ENCODE measurements around the gene GALNT8.

The GALNT8 gene

DNA sequence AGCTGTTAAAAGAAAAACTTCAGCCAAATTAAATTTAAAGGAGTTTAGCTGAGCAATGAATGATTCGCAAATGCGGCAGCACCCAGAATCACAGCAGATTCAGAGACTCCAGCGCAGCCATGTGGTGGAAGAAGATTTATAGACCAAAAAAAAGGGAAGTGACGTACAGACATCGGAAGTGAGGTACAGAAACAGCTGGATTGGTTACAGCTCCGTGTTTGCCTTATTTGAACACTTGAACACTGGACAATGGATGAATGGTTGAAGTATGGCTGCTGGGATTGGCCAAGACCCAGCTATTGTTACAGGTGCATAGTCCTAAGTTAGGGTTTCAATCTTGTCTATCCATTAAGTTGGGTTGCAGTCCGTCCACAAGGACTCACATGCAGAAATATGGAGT lies 42.6 kb downstream of the GALNT8 start:
- H3K4me1 ChIP-seq (ENCODE audit: insufficient read depth, low read length), result no peaks in the 10 kb centered on the region; the same call in 1 of the 2 replicates
- H3K27me3 ChIP-seq (ENCODE audit: insufficient read depth, low read length, poor library complexity), result peaks cover 16% of the 10 kb centered on the region
- DNase-seq (no peak), ATAC-seq (ENCODE audit: insufficient read depth, low read depth) (no peak)
- H2AFZ ChIP-seq (ENCODE audit: low read depth, low read length), result no peak overlapping the region
- H3K9ac ChIP-seq (ENCODE audit: low read depth, low read length), result no peak overlapping the region
- TF ChIP-seq, protein P1, sequence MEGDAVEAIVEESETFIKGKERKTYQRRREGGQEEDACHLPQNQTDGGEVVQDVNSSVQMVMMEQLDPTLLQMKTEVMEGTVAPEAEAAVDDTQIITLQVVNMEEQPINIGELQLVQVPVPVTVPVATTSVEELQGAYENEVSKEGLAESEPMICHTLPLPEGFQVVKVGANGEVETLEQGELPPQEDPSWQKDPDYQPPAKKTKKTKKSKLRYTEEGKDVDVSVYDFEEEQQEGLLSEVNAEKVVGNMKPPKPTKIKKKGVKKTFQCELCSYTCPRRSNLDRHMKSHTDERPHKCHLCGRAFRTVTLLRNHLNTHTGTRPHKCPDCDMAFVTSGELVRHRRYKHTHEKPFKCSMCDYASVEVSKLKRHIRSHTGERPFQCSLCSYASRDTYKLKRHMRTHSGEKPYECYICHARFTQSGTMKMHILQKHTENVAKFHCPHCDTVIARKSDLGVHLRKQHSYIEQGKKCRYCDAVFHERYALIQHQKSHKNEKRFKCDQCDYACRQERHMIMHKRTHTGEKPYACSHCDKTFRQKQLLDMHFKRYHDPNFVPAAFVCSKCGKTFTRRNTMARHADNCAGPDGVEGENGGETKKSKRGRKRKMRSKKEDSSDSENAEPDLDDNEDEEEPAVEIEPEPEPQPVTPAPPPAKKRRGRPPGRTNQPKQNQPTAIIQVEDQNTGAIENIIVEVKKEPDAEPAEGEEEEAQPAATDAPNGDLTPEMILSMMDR (IDR thresholded peaks at IDR 0.05; ENCODE audit: borderline replicate concordance, extremely low read depth, low read length, poor library complexity, severe bottlenecking), result no peak
- TF ChIP-seq EZH2 (IDR thresholded peaks at IDR 0.05; ENCODE audit: borderline replicate concordance, low read depth, low read length, severe bottlenecking), result no peak
- no peaks in the 10 kb centered on the region for H3K9me3 ChIP-seq (ENCODE audit: insufficient read depth, low read length, severe bottlenecking)
- H3K36me3 ChIP-seq (ENCODE audit: insufficient read depth, low read length), result no peaks in the 10 kb centered on the region
- H3K4me3 ChIP-seq (ENCODE audit: low read depth in 1 of 2, low read length in 2 of 2), result no peak overlapping the region
- no peaks in the 10 kb centered on the region for H3K79me2 ChIP-seq (ENCODE audit: insufficient read depth, low read length)
- no peak overlapping the region for H3K27ac ChIP-seq (ENCODE audit: low read length)
- H4K20me1 ChIP-seq (ENCODE audit: insufficient read depth, low read length), result no peaks in the 10 kb centered on the region
- no peak overlapping the region for H3K4me2 ChIP-seq (ENCODE audit: insufficient read depth, low read length)

DNA sequence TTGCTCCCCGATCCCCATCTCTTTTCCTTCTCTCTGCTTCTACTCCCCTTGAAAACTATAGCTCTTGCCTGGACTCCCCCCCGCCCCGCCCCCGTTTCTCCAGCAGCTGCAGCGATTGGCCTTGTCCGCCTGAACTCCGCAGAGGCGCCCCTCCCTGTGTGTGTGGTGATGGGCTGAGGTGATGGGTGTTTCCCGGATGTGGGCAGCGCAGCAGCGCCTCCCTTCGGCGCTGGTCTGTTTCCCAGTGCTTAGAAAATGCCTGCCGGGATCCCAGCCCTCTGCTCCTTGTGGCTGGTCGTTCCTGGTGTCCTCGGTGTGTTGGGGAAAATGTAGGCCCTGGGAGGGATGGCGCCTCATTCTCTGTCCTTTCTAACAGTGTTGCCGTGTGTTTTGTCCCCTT lies 43.3 kb downstream of the GALNT8 start:
- DNase-seq (peak; percentile 63), ATAC-seq (ENCODE audit: insufficient read depth, low read depth) (peak; percentile 73)
- H3K9ac ChIP-seq (ENCODE audit: low read depth, low read length), result no peak overlapping the region
- H3K36me3 ChIP-seq (ENCODE audit: insufficient read depth, low read length), result no peaks in the 10 kb centered on the region
- no peak overlapping the region for H3K4me3 ChIP-seq (ENCODE audit: low read depth in 1 of 2, low read length in 2 of 2)
- no peak overlapping the region for H3K4me2 ChIP-seq (ENCODE audit: insufficient read depth, low read length)
- no peak overlapping the region for H3K27ac ChIP-seq (ENCODE audit: low read length)
- H3K27me3 ChIP-seq (ENCODE audit: insufficient read depth, low read length, poor library complexity), result peaks cover 16% of the 10 kb centered on the region
- H2AFZ ChIP-seq (ENCODE audit: low read depth, low read length), result no peak overlapping the region
- no peaks in the 10 kb centered on the region; the same call in 1 of the 2 replicates for H3K4me1 ChIP-seq (ENCODE audit: insufficient read depth, low read length)
- TF ChIP-seq EZH2 (IDR thresholded peaks at IDR 0.05; ENCODE audit: borderline replicate concordance, low read depth, low read length, severe bottlenecking), result no peak
- TF ChIP-seq, protein P1 (IDR thresholded peaks at IDR 0.05; ENCODE audit: borderline replicate concordance, extremely low read depth, low read length, poor library complexity, severe bottlenecking), result peak; percentile 45
- no peaks in the 10 kb centered on the region for H4K20me1 ChIP-seq (ENCODE audit: insufficient read depth, low read length)
- H3K9me3 ChIP-seq (ENCODE audit: insufficient read depth, low read length, severe bottlenecking), result no peaks in the 10 kb centered on the region
- no peaks in the 10 kb centered on the region for H3K79me2 ChIP-seq (ENCODE audit: insufficient read depth, low read length)

DNA sequence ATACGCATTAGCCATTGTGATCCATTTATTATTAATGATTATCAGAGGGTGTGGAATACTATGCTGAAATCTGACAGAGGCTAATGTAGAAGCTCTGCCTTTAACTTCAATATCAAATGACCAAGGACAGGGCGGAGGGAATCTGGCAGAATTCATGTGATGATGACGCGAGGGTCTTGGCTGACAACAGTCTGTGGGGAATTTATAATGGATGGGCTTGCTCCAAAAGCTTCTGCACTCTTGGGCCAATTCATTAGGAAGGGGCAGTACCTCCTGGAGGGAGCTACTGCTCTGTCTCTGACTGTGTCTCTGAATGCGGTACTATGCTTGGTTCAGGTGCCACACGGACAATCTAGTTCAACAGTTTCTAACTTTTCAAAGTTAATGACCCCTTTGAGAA lies 46.2 kb downstream of the GALNT8 start:
- Histone ChIP-seq H3K79me2 (ENCODE audit: insufficient read depth, low read length) (no peaks in the 10 kb centered on the region), H2AFZ (ENCODE audit: low read depth, low read length) (no peak overlapping the region), H4K20me1 (ENCODE audit: insufficient read depth, low read length) (no peaks in the 10 kb centered on the region), H3K27me3 (ENCODE audit: insufficient read depth, low read length, poor library complexity) (peaks cover 10% of the 10 kb centered on the region), H3K36me3 (ENCODE audit: insufficient read depth, low read length) (no peaks in the 10 kb centered on the region), H3K9ac (ENCODE audit: low read depth, low read length) (no peak overlapping the region), H3K4me3 (ENCODE audit: low read depth in 1 of 2, low read length in 2 of 2) (no peak overlapping the region), H3K9me3 (ENCODE audit: insufficient read depth, low read length, severe bottlenecking) (no peaks in the 10 kb centered on the region), H3K4me1 (ENCODE audit: insufficient read depth, low read length) (no peaks in the 10 kb centered on the region; the same call in 1 of the 2 replicates), H3K4me2 (ENCODE audit: insufficient read depth, low read length) (no peak overlapping the region), H3K27ac (ENCODE audit: low read length) (no peak overlapping the region)
- no peak for ATAC-seq (ENCODE audit: insufficient read depth, low read depth)
- DNase-seq, result no peak
- TF ChIP-seq EZH2 (IDR thresholded peaks at IDR 0.05; ENCODE audit: borderline replicate concordance, low read depth, low read length, severe bottlenecking), result no peak
- TF ChIP-seq, protein P1 (IDR thresholded peaks at IDR 0.05; ENCODE audit: borderline replicate concordance, extremely low read depth, low read length, poor library complexity, severe bottlenecking), result no peak

DNA sequence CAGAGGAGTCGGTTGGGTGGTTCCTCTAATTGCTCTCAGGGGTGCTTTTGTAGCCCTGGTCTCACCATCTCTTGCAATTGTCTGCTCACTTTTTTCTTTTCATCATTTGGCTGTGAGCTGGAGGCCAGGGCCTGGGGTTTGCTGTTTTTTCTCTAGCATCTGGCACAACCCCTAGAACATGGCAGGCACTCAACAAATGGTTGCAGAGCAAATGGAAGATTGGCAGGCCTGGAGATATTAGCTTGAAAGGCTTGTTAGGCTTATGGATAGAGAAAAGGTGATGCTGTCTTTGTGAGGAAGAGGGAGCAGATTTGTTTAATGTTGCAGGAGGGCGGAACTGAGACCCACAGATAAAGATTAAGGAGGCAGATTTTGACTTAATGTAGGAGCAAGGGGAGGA lies 47.0 kb downstream of the GALNT8 start:
- H2AFZ ChIP-seq (ENCODE audit: low read depth, low read length), result no peak overlapping the region
- H3K27ac ChIP-seq (ENCODE audit: low read length), result no peak overlapping the region
- DNase-seq (no peak), ATAC-seq (ENCODE audit: insufficient read depth, low read depth) (no peak)
- H3K27me3 ChIP-seq (ENCODE audit: insufficient read depth, low read length, poor library complexity), result peaks cover 14% of the 10 kb centered on the region
- no peak overlapping the region for H3K4me2 ChIP-seq (ENCODE audit: insufficient read depth, low read length)
- H3K9ac ChIP-seq (ENCODE audit: low read depth, low read length), result no peak overlapping the region
- H3K9me3 ChIP-seq (ENCODE audit: insufficient read depth, low read length, severe bottlenecking), result no peaks in the 10 kb centered on the region
- no peaks in the 10 kb centered on the region for H3K79me2 ChIP-seq (ENCODE audit: insufficient read depth, low read length)
- no peaks in the 10 kb centered on the region for H3K36me3 ChIP-seq (ENCODE audit: insufficient read depth, low read length)
- TF ChIP-seq, protein P1 (IDR thresholded peaks at IDR 0.05; ENCODE audit: borderline replicate concordance, extremely low read depth, low read length, poor library complexity, severe bottlenecking), result no peak
- TF ChIP-seq EZH2 (IDR thresholded peaks at IDR 0.05; ENCODE audit: borderline replicate concordance, low read depth, low read length, severe bottlenecking), result no peak
- no peaks in the 10 kb centered on the region for H4K20me1 ChIP-seq (ENCODE audit: insufficient read depth, low read length)
- H3K4me3 ChIP-seq (ENCODE audit: low read depth in 1 of 2, low read length in 2 of 2), result no peak overlapping the region
- no peaks in the 10 kb centered on the region; the same call in 1 of the 2 replicates for H3K4me1 ChIP-seq (ENCODE audit: insufficient read depth, low read length)

All from DND-41 (cell line).